GM12878 (cell line): ENCODE measurements around the gene NEGR1. TPM values are rescaled to one million over a fixed set of nuclear protein-coding genes. Genes with fewer than 3 reads are reported as not detected.

Source experiments
- ATAC-seq: fragments of 200-7000 bp; cut with Tn5 transposase; 3 replicates; pipeline ENCODE4 v1.9.1; 2020; ENCODE audit warnings: mild to moderate bottlenecking, moderate library complexity
- BruUV-seq: library from RNA; stranded (reverse); fragments of 400-500 nt; replicated peaks from 2 replicates; lab custom pipeline; 2021; lab: Mats Ljungman, UMichigan
- CTCF ChIA-PET: fragments of 300-600 bp; sonication (Branson Sonifier 250); formaldehyde crosslinking; extraction: SDS; loops from one replicate; lab custom pipeline; 2021; ENCODE audit warnings: inconsistent platforms; lab: Yijun Ruan, JAX
- POLR2A ChIA-PET: fragments of 350-600 bp; formaldehyde crosslinking; extraction: SDS; loops from one replicate; lab custom pipeline; 2021; ENCODE audit warnings: inconsistent platforms; lab: Charles Lee
- RAD21 ChIA-PET: fragments of 300-600 bp; sonication (Branson Sonifier 250); formaldehyde crosslinking; loops from one replicate; lab custom pipeline; 2023; ENCODE audit warnings: antibody characterized with exemption; ENCODE audit not compliant: unreplicated experiment; lab: Charles Lee
- SMC1A ChIA-PET: fragments of 300-600 bp; sonication (Branson Sonifier 250); formaldehyde crosslinking; loops from one replicate; lab custom pipeline; 2023; ENCODE audit not compliant: unreplicated experiment, uncharacterized antibody; lab: Charles Lee
- DNase-seq: peaks from one replicate; pipeline ENCODE4 v3.0.0-alpha.2; 2011; ENCODE audit warnings: low read depth, low spot score
- FAIRE-seq: peaks from 3 replicates; lab custom pipeline; 2011; peaks lifted over from hg19 to GRCh38; lab: Jason Lieb, UNC
- H2AFZ ChIP-seq: 2 replicates; pipeline ENCODE4 v1.6.0; 2011; ENCODE audit warnings: low read depth, low read length, control low read depth; ENCODE audit not compliant: control insufficient read depth
- H3K27ac ChIP-seq: 2 replicates; pipeline ENCODE4 v1.5.1; 2011; ENCODE audit warnings: control low read depth; ENCODE audit not compliant: control insufficient read depth, insufficient read depth
- H3K27me3 ChIP-seq, 2 experiments: replicated peaks in 1 of 2; 2 replicates each; pipeline versions ENCODE4 v1.6.0 to v1.6.1; 2011; ENCODE audit warnings: low read length in 1 of 2; ENCODE audit not compliant: control insufficient read depth in 2 of 2, insufficient read depth in 2 of 2
- H3K36me3 ChIP-seq, 2 experiments: 2 replicates each; pipeline ENCODE4 v1.5.1; 2011; ENCODE audit warnings: low read length in 1 of 2; ENCODE audit not compliant: control insufficient read depth in 2 of 2, insufficient read depth in 2 of 2
- H3K4me1 ChIP-seq: 2 replicates; pipeline ENCODE4 v1.6.1; 2011; ENCODE audit warnings: mild to moderate bottlenecking, low read length, moderate library complexity, mixed read lengths; ENCODE audit not compliant: control insufficient read depth, insufficient read depth
- H3K4me2 ChIP-seq: 2 replicates; pipeline ENCODE4 v1.6.0; 2011; ENCODE audit warnings: control low read depth; ENCODE audit not compliant: control insufficient read depth, insufficient read depth
- H3K4me3 ChIP-seq: fragments of 200-600 bp; sonication (generic); 2 replicates; pipeline ENCODE4 v1.5.1; 2016
- H3K79me2 ChIP-seq: 2 replicates; pipeline ENCODE4 v1.6.0; 2011; ENCODE audit warnings: low read length; ENCODE audit not compliant: control insufficient read depth, insufficient read depth
- H3K9ac ChIP-seq: 2 replicates; pipeline ENCODE4 v1.8.0; 2011; ENCODE audit warnings: low read length, control low read depth, mixed read lengths; ENCODE audit not compliant: control insufficient read depth, insufficient read depth
- H3K9me3 ChIP-seq: replicated peaks from 3 replicates; pipeline ENCODE4 v1.5.1; 2011; ENCODE audit warnings: mild to moderate bottlenecking, low read length; ENCODE audit not compliant: control insufficient read depth, insufficient read depth
- H4K20me1 ChIP-seq: 2 replicates; pipeline ENCODE4 v1.6.0; 2011; ENCODE audit not compliant: control insufficient read depth, insufficient read depth
- CREB1 ChIP-seq: IDR thresholded peaks from 2 replicates; pipeline ENCODE4 v1.6.1; 2012; ENCODE audit warnings: low read depth, mild to moderate bottlenecking, inconsistent platforms
- FOS ChIP-seq: IDR thresholded peaks from 3 replicates; pipeline ENCODE4 v1.6.1; 2011; ENCODE audit warnings: borderline replicate concordance; ENCODE audit not compliant: insufficient read length; ENCODE audit errors: extremely low read depth
- FOXM1 ChIP-seq: IDR thresholded peaks from 2 replicates; pipeline ENCODE4 v1.6.1; 2012; ENCODE audit warnings: low read depth, mild to moderate bottlenecking, inconsistent platforms, low read length, moderate library complexity
- MAX ChIP-seq: IDR thresholded peaks from 2 replicates; pipeline ENCODE4 v1.6.1; 2012; ENCODE audit warnings: low read depth, low read length, improper control_type of control experiment
- RAD21 ChIP-seq: IDR thresholded peaks from 2 replicates; pipeline ENCODE4 v1.6.1; 2011; ENCODE audit warnings: mild to moderate bottlenecking, low read depth, low read length, moderate library complexity; ENCODE audit not compliant: insufficient read depth
- RBBP5 ChIP-seq: fragments of 200-600 bp; sonication (generic); conservative IDR thresholded peaks from 2 replicates; pipeline ENCODE4 v1.6.1; 2016
- SMAD1 ChIP-seq: fragments of 450-650 bp; IDR thresholded peaks from 2 replicates; pipeline ENCODE4 v1.6.1; 2018; ENCODE audit warnings: mild to moderate bottlenecking, low read depth; ENCODE audit not compliant: partially characterized antibody
- SPI1 ChIP-seq: IDR thresholded peaks from 2 replicates; pipeline ENCODE4 v1.6.1; 2011; ENCODE audit warnings: low read depth, mild to moderate bottlenecking, low read length, moderate library complexity, borderline replicate concordance; ENCODE audit not compliant: insufficient read depth
- TBL1XR1 ChIP-seq: IDR thresholded peaks from 2 replicates; pipeline ENCODE4 v1.6.1; 2012; ENCODE audit warnings: low read depth, low read length, improper control_type of control experiment
- YY1 ChIP-seq: IDR thresholded peaks from 2 replicates; pipeline ENCODE4 v1.6.1; 2011; ENCODE audit warnings: low read depth, mild to moderate bottlenecking, low read length
- WGBS: methylation state at CpG from one replicate; pipeline ENCODE4 v1.1.6; 2016; ENCODE audit warnings: low lambda C conversion rate; ENCODE audit not compliant: insufficient replicate concordance, insufficient coverage; ENCODE audit errors: missing lambda C conversion rate; 5-methylcytosine and 5-hydroxymethylcytosine counted together
- in situ Hi-C: fragments of 300-500 bp; cut with MboI; formaldehyde crosslinking; loops from 9 replicates; pipeline ENCODE4 v1.14.3; 2018; ENCODE audit warnings: mixed read lengths
- intact Hi-C: fragments of 100-400 bp; cut with micrococcal nuclease; formaldehyde crosslinking; loops from one replicate; pipeline ENCODE4 v1.14.2; 2022; ENCODE audit not compliant: unreplicated experiment
- polyA plus RNA-seq, 11 experiments: library from polyadenylated mRNA; depleted of rRNA in 4 of 11; unstranded in 6 of 11; stranded (reverse) in 5 of 11; fragments of >200 nt; fragmentation: Nextera tagmentation in 4 of 11; fragmentation: Illumina TruSeq in 1 of 11; extraction: Ambion mirVana in 4 of 11; extraction: Trizol in 1 of 11; gene quantifications; 1 replicate in 1 of 11; 2 replicates in 10 of 11; pipeline versions ENCODE4 v1.2.1 to v1.2.3, GENCODE V29; 2011 to 2016; ENCODE audit warnings: inconsistent platforms in 2 of 11, missing spikeins in 2 of 11, low read depth in 1 of 11
- total RNA-seq, 4 experiments: library from RNA; depleted of rRNA in 3 of 4; stranded (reverse); fragments of >200 nt in 3 of 4; fragmentation: Illumina TruSeq in 1 of 4; extraction: Trizol in 1 of 4; gene quantifications; 2 replicates each; pipeline versions ENCODE4 v1.2.1 to v1.2.3, GENCODE V29; 2013 to 2021

NEGR1 gene
- total and polyA plus RNA-seq, 10 of the 15 experiments (the other 5 are each of a cell fraction or from before 2014, with no cell fraction given), result under 0.01 to 0.03 (median 0.01) TPM; not detected in 7

GRCh38 chr1:71390518-71390917, 891.8 kb downstream of the NEGR1 start:
- RAD21 ChIA-PET, result no interaction called here
- SMC1A ChIA-PET, result no interaction called here
- Histone ChIP-seq H3K79me2 (no peaks in the 10 kb centered on the region), H3K9me3 (no peaks in the 10 kb centered on the region), H4K20me1 (no peaks in the 10 kb centered on the region), H3K9ac (no peak overlapping the region), H3K4me3 (no peak overlapping the region), H3K36me3 (no peaks in the 10 kb centered on the region), H3K4me1 (no peaks in the 10 kb centered on the region)
- no peak for DNase-seq
- WGBS, result 25% methylated on average over 2 of the region's 2 CpGs
- no TSS peak for BruUV-seq
- POLR2A ChIA-PET, result no interaction called here
- in situ Hi-C loops, result no loop called here
- CTCF ChIA-PET, result no interaction called here
- FAIRE-seq, result no peak
- no peak for ATAC-seq
- no peak for TF ChIP-seq RAD21
- no peak for TF ChIP-seq YY1
- no peak for TF ChIP-seq FOS
- TF ChIP-seq SMAD1, result no peak
- no peak for TF ChIP-seq FOXM1
- TF ChIP-seq, all 136 proteins: peak for 0
- H3K27me3 ChIP-seq, result no peaks in the 10 kb centered on the region
- H3K4me2 ChIP-seq, result no peak overlapping the region
- intact Hi-C loops, result no loop called here
- H2AFZ ChIP-seq, result no peak overlapping the region
- no peak overlapping the region for H3K27ac ChIP-seq

- no TSS peak for BruUV-seq
- CTCF ChIA-PET, result no interaction called here
- no peaks in the 10 kb centered on the region for H3K9me3 ChIP-seq
- POLR2A ChIA-PET, result no interaction called here
- ATAC-seq, result no peak
- H3K4me3 ChIP-seq, result no peak overlapping the region
- no peak for FAIRE-seq
- no peaks in the 10 kb centered on the region for H4K20me1 ChIP-seq
- WGBS, result 0% methylated on average over 3 of the region's 3 CpGs
- DNase-seq, result no peak
- SMC1A ChIA-PET, result interaction anchor here (0.6 kb wide), 1 partner anchor 987 kb away, joined by 3 read pairs; no protein-coding TSS in a partner anchor
- no peaks in the 10 kb centered on the region for H3K4me1 ChIP-seq
- no peaks in the 10 kb centered on the region for H3K79me2 ChIP-seq
- in situ Hi-C loops, result no loop called here
- no peak overlapping the region for H3K4me2 ChIP-seq
- no peak overlapping the region for H3K27ac ChIP-seq
- H3K27me3 ChIP-seq, result no peaks in the 10 kb centered on the region
- no peaks in the 10 kb centered on the region for H3K36me3 ChIP-seq
- TF ChIP-seq SPI1, result peak; percentile 35; the same call in 1 of the 2 replicates
- no peak for TF ChIP-seq TBL1XR1
- TF ChIP-seq RBBP5, result no peak
- no peak for TF ChIP-seq CREB1
- no peak for TF ChIP-seq MAX
- TF ChIP-seq, all 136 proteins: peak for 1
- intact Hi-C loops, result no loop called here
- Histone ChIP-seq H3K9ac (no peak overlapping the region), H2AFZ (no peak overlapping the region)
- RAD21 ChIA-PET, result no interaction called here
Observed at GRCh38 chr1:71377886-71378285, 904.5 kb downstream of the NEGR1 start.
